HL-60 (cell line): ENCODE data around the gene GRID2.

Experiments
- POLR2AphosphoS5 ChIP-seq: IDR thresholded peaks from 2 replicates; pipeline ENCODE4 v1.6.1; 2012; ENCODE audit warnings: low read depth
- SPI1 ChIP-seq: IDR thresholded peaks from 2 replicates; pipeline ENCODE4 v1.6.1; 2012; ENCODE audit warnings: low read depth, mild to moderate bottlenecking, borderline replicate concordance
- TF ChIP-seq, protein P1 (sequence below): IDR thresholded peaks from one replicate; pipeline ENCODE4 v1.5.1; 2011; ENCODE audit warnings: low read length, control low read depth, inconsistent platforms; ENCODE audit not compliant: insufficient read depth

DNA sequence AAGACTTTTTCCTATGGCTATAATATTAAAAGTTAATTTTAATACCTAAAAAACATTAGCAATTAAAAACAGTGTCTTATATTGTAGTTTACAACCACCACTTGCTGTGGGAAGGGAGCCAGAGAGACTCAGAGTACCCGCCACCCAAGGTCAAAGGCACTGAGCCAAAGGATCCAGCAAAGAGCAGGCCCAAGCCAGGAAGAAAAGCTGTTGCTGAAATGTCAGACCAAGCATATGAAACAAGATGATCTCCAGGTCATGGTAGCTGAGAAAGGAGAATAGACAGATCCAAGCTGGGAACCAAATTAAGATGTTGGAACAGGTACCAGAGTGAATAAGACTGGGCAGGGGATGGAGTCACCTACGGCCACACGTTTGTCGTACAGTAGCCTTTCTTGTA, 1506.0 kb downstream of the GRID2 start:
- TF ChIP-seq SPI1 (no peak), POLR2AphosphoS5 (no peak)
- TF ChIP-seq, protein P1, sequence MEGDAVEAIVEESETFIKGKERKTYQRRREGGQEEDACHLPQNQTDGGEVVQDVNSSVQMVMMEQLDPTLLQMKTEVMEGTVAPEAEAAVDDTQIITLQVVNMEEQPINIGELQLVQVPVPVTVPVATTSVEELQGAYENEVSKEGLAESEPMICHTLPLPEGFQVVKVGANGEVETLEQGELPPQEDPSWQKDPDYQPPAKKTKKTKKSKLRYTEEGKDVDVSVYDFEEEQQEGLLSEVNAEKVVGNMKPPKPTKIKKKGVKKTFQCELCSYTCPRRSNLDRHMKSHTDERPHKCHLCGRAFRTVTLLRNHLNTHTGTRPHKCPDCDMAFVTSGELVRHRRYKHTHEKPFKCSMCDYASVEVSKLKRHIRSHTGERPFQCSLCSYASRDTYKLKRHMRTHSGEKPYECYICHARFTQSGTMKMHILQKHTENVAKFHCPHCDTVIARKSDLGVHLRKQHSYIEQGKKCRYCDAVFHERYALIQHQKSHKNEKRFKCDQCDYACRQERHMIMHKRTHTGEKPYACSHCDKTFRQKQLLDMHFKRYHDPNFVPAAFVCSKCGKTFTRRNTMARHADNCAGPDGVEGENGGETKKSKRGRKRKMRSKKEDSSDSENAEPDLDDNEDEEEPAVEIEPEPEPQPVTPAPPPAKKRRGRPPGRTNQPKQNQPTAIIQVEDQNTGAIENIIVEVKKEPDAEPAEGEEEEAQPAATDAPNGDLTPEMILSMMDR: no peak
